ENCODE results near the gene COL6A1. TPM values are rescaled to one million over a fixed set of nuclear protein-coding genes. Genes with fewer than 3 reads are reported as not detected.

COL6A1 gene
- total RNA-seq, 1 donor from 2014 or later, result 12.9 TPM

GRCh38 chr21:45999581-46000181 is 18.1 kb downstream of the COL6A1 start:
- FAIRE-seq (no peak), DNase-seq (ENCODE audit: low read depth) (no peak)
- Histone ChIP-seq H3K4me3 (ENCODE audit: low read depth, low read length) (no peak overlapping the region), H3K36me3 (ENCODE audit: control insufficient read depth, insufficient read depth, low read length) (no peaks in the 10 kb centered on the region), H3K27me3 (ENCODE audit: control insufficient read depth, insufficient read depth, low read length) (no peaks in the 10 kb centered on the region)
- TF ChIP-seq CTCF (IDR thresholded peaks at IDR 0.05; ENCODE audit: insufficient read depth, low read length, severe bottlenecking), result no peak

GRCh38 chr21:46000182-46000730 is 18.7 kb downstream of the COL6A1 start:
- no peaks in the 10 kb centered on the region for H3K36me3 ChIP-seq (ENCODE audit: control insufficient read depth, insufficient read depth, low read length)
- FAIRE-seq, result no peak
- H3K4me3 ChIP-seq (ENCODE audit: low read depth, low read length), result no peak overlapping the region

GRCh38 chr21:46000731-46001641 is 19.4 kb downstream of the COL6A1 start:
- Histone ChIP-seq H3K27me3 (ENCODE audit: control insufficient read depth, insufficient read depth, low read length) (no peaks in the 10 kb centered on the region), H3K36me3 (ENCODE audit: control insufficient read depth, insufficient read depth, low read length) (no peaks in the 10 kb centered on the region), H3K4me3 (ENCODE audit: low read depth, low read length) (no peak overlapping the region)
- DNase-seq (ENCODE audit: low read depth) (no peak), FAIRE-seq (no peak)
- TF ChIP-seq CTCF (IDR thresholded peaks at IDR 0.05; ENCODE audit: insufficient read depth, low read length, severe bottlenecking), result no peak

More at GRCh38 chr21:46000182-46000730, 18.7 kb downstream of the COL6A1 start:
- H3K27me3 ChIP-seq (ENCODE audit: control insufficient read depth, insufficient read depth, low read length), result no peaks in the 10 kb centered on the region
- no peak for DNase-seq (ENCODE audit: low read depth)
- TF ChIP-seq CTCF (IDR thresholded peaks at IDR 0.05; ENCODE audit: insufficient read depth, low read length, severe bottlenecking), result no peak

- FAIRE-seq, result no peak
- DNase-seq (ENCODE audit: low read depth), result no peak
- no peaks in the 10 kb centered on the region for H3K36me3 ChIP-seq (ENCODE audit: control insufficient read depth, insufficient read depth, low read length)
- no peak overlapping the region for H3K4me3 ChIP-seq (ENCODE audit: low read depth, low read length)
- no peaks in the 10 kb centered on the region for H3K27me3 ChIP-seq (ENCODE audit: control insufficient read depth, insufficient read depth, low read length)
- TF ChIP-seq CTCF (IDR thresholded peaks at IDR 0.05; ENCODE audit: insufficient read depth, low read length, severe bottlenecking), result no peak
These were observed 20.5 kb downstream of the COL6A1 start for GRCh38 chr21:46001821-46002681.

GRCh38 chr21:46002841-46003574 is 21.4 kb downstream of the COL6A1 start:
- no peaks in the 10 kb centered on the region for H3K27me3 ChIP-seq (ENCODE audit: control insufficient read depth, insufficient read depth, low read length)
- TF ChIP-seq CTCF (IDR thresholded peaks at IDR 0.05; ENCODE audit: insufficient read depth, low read length, severe bottlenecking), result no peak
- no peak for DNase-seq (ENCODE audit: low read depth)
- no peak for FAIRE-seq
- no peaks in the 10 kb centered on the region for H3K36me3 ChIP-seq (ENCODE audit: control insufficient read depth, insufficient read depth, low read length)
- no peak overlapping the region for H3K4me3 ChIP-seq (ENCODE audit: low read depth, low read length)

Data from bronchial epithelial cell (primary cell).